ENCODE results near the gene CFAP97. TPM values are rescaled to one million over a fixed set of nuclear protein-coding genes. Genes with fewer than 3 reads are reported as not detected.
A peak's percentile ranks its signal among the peaks of the same experiment; 100 is the strongest.
"Not testable (repeated sequence)": the region's sequence is repeated elsewhere in the genome, so short reads cannot be mapped to it uniquely, and the experiment has no call there.

CFAP97 gene
- polyA plus RNA-seq, 3 donors = 49.6 to 58.0 (median 52.3) TPM

GRCh38 chr4:185201977-185202962 is 1.5 kb downstream of the CFAP97 start:
- no peak for DNase-seq (ENCODE audit: low read depth in 3 of 3, low spot score in 2 of 3)

- not testable (repeated sequence) for DNase-seq (ENCODE audit: low read depth in 3 of 3, low spot score in 2 of 3)
These were observed 5.6 kb downstream of the CFAP97 start for GRCh38 chr4:185198189-185198588.

- DNase-seq (ENCODE audit: low read depth in 3 of 3, low spot score in 2 of 3) = no peak
These were observed 7.4 kb downstream of the CFAP97 start for GRCh38 chr4:185196437-185196836.

DNA sequence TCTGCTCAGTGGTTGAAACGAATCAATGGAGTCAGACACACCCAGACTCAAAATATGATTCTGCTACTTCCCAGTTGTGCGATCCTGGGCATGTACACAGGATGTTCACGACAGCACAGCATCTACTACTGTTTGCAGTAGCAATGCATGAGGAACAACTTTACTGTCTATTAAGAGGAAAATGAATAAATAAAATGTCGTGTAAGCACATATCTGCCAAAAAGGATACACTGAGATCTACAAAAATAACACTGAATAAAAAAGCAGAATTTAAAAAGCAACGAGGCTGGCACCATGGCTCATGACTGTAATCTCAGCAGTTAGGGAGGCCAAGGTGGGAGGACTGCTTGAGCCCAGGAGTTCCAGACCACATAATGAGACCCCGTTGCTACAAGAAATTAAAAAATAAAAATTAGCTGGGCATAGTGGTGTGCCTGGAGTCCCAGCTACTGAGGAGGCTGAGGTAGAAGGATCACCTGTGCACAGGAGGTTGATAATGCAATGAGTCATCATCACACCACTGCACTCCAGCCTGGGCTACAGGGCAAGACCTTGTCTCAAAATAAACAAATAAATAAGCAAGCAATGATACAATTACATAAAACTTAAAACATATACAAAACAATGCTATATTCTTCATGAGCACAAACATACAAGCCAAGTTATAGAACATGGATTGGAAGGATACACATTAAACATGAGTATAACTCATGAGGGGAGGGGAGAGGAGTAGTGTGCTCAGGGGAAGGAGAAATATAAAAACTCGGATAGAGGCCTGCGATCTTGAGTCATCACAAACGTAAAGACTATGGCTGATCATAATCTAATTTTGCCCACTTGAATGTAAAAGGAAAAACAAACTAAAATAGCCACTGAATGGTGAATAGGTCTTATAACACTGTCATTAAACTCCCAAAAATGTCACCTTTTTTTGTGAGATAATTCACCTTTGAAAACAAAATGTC is 8.6 kb downstream of the CFAP97 start:
- no peak for DNase-seq (ENCODE audit: low read depth in 3 of 3, low spot score in 2 of 3)

DNA sequence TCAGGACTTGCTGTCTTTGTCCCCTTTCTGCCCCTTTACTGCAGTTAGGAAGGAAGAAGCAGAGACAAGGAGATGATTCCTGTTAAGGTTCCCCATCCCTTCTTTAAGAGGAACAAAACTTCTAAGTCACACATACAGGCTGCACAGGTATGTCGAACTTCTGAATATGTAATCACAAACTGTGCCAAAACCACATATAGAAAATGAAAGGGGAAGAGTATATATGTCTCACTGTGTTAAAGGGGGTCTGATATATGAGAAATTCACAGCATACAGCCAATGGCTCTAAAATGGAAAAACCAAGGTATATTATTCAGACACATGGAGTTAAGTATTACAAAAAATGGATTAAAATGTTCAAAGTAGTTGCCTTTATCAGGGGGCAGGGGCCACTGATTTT is 11.7 kb downstream of the CFAP97 start:
- no peak for DNase-seq (ENCODE audit: low read depth in 3 of 3, low spot score in 2 of 3)

DNA sequence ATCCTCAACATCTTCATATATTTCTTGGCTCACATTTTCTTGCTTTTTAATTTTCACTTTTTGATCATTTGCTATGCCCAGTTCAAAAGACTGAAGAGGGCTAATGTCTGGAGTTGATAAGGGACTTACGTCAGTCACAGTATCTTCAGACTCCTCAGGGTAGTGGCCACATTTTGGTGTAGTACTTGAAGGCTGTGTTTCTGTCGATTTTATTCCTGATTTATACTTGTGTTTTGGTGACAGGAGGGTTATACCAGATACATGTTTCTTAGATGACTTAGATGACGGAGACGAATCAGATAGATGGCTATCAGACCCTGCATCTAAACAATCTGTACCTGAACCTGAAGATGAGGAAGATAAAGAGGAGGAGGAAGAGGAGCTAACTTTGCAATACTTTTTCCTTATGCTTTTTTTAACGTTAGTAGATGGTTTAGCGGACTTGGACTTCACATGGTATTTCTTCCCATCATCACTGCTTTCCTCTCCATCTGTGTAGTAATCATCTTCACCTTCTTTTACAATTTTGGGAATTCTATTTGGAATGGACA is 13.4 kb downstream of the CFAP97 start:
- no peak for DNase-seq (ENCODE audit: low read depth in 3 of 3, low spot score in 2 of 3)

DNA sequence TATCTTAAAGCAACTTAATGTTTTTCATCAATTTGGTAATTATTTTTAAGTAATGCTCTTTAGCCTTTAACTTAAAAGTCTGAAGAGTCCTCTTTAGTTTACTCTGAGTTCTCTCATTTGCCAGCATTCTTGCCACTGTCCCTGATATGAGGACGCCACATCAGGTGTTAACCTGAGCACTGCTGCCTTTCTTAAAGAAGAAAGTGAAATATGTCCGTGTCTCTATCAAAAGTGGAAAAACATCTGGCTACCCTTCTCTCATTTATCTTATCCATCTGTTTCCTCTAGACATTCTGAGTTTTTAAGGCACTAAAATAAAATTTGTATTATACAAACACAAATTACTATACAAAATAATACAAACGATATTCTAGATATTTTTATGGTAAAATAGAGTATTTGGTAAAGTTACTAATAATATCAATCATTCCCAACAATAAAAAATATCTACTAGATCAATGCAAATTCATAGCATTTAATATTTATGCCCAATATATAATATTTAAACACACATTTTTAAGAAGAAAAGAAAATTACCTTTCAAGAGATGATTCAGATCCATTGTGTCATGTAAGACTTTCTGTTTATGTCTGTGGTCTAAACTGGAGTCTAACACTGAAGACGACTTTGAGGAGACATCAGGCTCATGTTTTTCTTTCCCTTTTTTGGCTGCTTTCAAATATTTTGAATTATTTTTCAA is 14.0 kb downstream of the CFAP97 start:
- no peak for DNase-seq (ENCODE audit: low read depth in 3 of 3, low spot score in 2 of 3)

- no peak for DNase-seq (ENCODE audit: low read depth in 3 of 3, low spot score in 2 of 3)
These were observed 17.0 kb downstream of the CFAP97 start for GRCh38 chr4:185186769-185187168.

DNA sequence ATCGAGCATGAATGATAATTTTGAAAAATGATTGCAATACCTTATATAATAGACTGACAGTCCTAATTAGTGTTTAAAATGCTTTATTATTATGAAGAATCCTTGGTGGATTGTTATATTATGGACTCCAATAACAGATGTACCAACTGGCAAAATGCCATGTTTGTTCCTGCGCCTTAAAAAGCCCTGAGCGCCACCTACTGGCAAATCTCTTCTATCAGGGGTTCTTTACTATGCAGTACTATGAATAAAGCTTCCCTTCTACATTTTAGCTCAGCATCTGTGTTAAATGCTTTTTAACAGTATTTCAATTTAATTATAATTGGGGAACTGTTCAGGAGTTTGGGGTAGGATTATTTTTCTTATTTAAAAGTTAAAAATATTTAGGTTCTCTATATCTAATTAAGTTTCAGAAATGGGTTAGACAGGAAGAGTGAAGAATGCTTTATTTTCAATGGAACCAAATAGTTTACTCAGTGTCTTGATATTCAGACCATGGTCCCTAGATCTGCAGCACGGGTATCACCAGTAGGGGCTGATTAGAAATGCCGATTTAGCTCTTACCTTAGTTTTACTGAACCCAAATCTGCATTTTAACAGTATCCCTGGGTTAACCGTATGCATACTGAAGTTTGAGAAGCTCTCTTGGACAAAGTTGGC is 20.0 kb downstream of the CFAP97 start:
- peak; percentile 76 to 82 (median 76) for DNase-seq (ENCODE audit: low read depth in 3 of 3, low spot score in 2 of 3)

GRCh38 chr4:185182239-185182638 is 21.6 kb downstream of the CFAP97 start:
- no peak for DNase-seq (ENCODE audit: low read depth in 3 of 3, low spot score in 2 of 3)

- DNase-seq (ENCODE audit: low read depth in 3 of 3, low spot score in 2 of 3) = no peak
These were observed 24.3 kb downstream of the CFAP97 start for GRCh38 chr4:185179488-185179887.

DNA sequence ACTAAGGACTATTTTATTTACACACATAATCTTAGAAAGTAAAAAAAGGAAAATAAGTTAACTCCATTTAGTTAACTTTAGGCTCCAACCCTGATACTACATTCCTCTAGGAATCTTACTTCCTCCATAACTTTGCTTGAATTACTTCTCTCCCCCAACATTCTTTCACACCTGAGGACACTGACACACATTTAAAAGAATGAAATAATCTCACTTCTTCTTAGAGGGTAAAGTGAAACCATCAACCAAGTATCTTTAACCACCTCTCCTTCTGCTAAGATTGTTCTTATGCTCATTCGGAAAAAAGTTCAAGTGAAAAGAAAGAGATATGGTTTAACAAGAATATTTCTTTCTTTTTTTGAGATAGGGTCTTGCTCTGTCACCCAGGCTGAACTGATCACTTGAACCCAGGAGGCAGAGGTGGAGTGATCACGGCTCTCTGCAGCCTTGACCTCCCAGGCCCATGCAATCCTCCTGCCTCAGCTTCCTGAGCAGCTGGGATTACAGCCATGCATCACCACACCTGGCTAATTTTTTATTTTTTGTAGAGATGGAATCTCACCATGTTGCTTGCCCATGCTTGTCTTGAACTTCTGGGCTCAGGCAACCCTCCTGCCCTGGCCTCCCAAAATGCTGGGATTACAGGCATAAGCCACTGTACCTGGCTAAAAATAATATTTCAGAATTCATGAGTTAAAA is 32.3 kb downstream of the CFAP97 start:
- no peak for DNase-seq (ENCODE audit: low read depth in 3 of 3, low spot score in 2 of 3)

DNA sequence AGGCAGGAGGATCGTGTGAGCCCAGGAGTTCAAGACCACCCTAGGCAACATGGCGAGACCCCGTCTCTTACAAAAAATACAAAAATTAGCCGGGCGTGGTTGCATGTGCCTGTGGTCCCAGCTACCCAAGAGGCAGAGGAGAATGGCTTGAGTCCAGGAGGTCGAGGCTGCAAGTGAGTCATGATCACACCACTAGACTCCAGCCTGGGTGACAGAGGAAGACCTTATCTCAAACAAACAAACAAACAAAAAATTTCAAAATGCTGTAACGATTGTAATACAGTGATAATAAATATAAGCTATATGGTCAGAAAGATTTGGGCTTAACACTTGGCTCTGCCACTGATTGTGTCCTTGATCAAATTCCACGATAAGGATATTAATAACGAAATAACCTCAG is 36.6 kb downstream of the CFAP97 start:
- DNase-seq (ENCODE audit: low read depth in 3 of 3, low spot score in 2 of 3) = no peak

GRCh38 chr4:185165605-185166063 is 38.2 kb downstream of the CFAP97 start:
- DNase-seq (ENCODE audit: low read depth in 3 of 3, low spot score in 2 of 3) = no peak

DNA sequence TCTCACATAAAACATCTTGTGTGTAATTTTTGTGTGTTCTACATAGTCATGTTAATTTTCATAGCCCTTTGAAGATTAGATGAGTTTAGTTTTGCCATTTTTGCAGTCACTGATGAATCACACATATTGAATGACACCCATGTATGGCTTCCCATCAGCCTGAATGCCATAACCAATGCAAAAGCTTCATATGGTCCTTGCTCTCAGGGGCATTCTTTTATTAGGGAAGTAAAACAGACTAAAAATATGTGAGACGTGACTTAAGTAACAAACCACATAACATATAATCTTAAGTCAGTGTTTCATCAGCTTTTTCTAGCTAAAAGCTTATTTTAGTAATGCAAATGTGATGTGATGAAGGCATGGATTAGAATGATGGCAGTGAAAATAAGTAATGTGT is 52.5 kb downstream of the CFAP97 start:
- DNase-seq (ENCODE audit: low read depth in 3 of 3, low spot score in 2 of 3) = no peak

- DNase-seq (ENCODE audit: low read depth in 3 of 3, low spot score in 2 of 3) = no peak
These were observed 54.4 kb downstream of the CFAP97 start for GRCh38 chr4:185149392-185149791.

DNA sequence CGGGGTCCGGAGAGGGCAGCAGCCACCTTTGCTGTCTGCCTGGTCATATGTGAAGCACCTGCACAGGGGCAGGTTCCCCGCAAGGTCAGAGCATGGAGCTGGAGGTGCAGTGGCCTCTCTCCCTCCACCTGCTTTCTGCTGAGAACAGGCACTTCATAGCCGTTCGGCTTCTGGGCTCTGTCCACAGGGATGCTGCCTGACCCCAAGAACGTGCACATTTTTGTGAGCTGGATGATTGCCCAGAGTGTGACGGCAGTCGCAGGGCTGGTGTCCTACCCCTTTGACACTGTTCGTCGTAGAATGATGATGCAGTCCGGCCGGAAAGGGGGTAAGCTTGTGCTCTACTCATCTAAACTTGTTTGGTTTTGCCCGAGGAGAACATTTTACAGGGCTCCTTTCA is 58.2 kb downstream of the CFAP97 start:
- DNase-seq (ENCODE audit: low read depth in 3 of 3, low spot score in 2 of 3) = no peak

DNA sequence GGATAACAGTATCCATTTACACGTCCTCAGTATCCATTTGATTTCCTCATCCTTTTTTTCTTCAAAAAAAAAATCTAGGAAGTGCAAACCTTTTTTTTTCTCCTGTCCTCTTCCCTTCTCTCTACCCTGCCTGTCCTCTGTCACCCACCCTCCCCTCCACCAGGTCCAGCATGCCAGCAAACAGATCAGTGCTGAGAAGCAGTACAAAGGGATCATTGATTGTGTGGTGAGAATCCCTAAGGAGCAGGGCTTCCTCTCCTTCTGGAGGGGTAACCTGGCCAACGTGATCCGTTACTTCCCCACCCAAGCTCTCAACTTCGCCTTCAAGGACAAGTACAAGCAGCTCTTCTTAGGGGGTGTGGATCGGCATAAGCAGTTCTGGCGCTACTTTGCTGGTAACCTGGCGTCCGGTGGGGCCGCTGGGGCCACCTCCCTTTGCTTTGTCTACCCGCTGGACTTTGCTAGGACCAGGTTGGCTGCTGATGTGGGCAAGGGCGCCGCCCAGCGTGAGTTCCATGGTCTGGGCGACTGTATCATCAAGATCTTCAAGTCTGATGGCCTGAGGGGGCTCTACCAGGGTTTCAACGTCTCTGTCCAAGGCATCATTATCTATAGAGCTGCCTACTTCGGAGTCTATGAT is 59.1 kb downstream of the CFAP97 start:
- DNase-seq (ENCODE audit: low read depth in 3 of 3, low spot score in 2 of 3) = no peak

DNA sequence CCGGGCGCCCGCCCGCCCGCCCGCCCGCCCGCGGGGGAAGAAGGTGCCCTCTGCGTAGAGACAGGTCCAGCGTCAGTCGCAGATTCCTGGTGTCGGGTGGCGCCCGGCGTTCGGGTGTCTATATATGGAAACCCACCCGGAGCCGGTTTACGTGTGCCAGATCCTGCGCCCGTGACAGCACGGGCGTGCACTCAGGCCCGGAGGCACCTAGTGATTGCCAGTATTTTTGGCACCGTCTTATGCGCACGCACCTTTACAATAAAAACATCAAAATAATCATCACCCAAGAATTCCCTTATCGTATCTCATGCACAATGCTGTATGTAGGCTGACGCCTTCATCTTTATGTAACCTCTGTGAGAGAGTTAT is 60.2 kb downstream of the CFAP97 start:
- DNase-seq (ENCODE audit: low read depth in 3 of 3, low spot score in 2 of 3) = no peak
